GM19463 (cell line): ENCODE data around the gene ADAT3.
"Not testable (repeated sequence)": the region's sequence is repeated elsewhere in the genome, so short reads cannot be mapped to it uniquely, and the experiment has no call there.

Source experiments
- ATAC-seq: cut with Tn5 transposase; IDR thresholded peaks from one replicate; pipeline ENCODE4 v1.9.1; 2021; ENCODE audit warnings: mild to moderate bottlenecking, moderate library complexity; ENCODE audit not compliant: unreplicated experiment

The ADAT3 gene

GRCh38 chr19:1882786-1883692, 22.2 kb upstream of the ADAT3 start:
- no peak for ATAC-seq

- no peak for ATAC-seq
Measured at GRCh38 chr19:1883784-1884183, 21.4 kb upstream of the ADAT3 start.

- ATAC-seq, result no peak
Measured at GRCh38 chr19:1884291-1884718, 20.9 kb upstream of the ADAT3 start.

- ATAC-seq, result peak; percentile 15
Measured at GRCh38 chr19:1884719-1885334, 20.4 kb upstream of the ADAT3 start.

GRCh38 chr19:1885398-1886119, 19.6 kb upstream of the ADAT3 start, which contains the start of gene ABHD17A:
Gene ABHD17A, minus strand, starts transcription at chr19:1885496. Its CDS starts 3,930 bp downstream, at chr19:1881566.
- peak; percentile 93 for ATAC-seq

- ATAC-seq, result not testable (repeated sequence)
Measured at GRCh38 chr19:1886360-1886759, 18.8 kb upstream of the ADAT3 start.

GRCh38 chr19:1888385-1888784, 16.8 kb upstream of the ADAT3 start:
- no peak for ATAC-seq

- ATAC-seq, result no peak
Measured at GRCh38 chr19:1889907-1890306, 15.3 kb upstream of the ADAT3 start.

GRCh38 chr19:1893791-1894190, 11.4 kb upstream of the ADAT3 start:
- no peak for ATAC-seq

GRCh38 chr19:1896508-1896907, 8.7 kb upstream of the ADAT3 start:
- no peak for ATAC-seq

GRCh38 chr19:1901940-1902404, 3.2 kb upstream of the ADAT3 start:
- ATAC-seq, result no peak

GRCh38 chr19:1902923-1903322, 2.3 kb upstream of the ADAT3 start:
- no peak for ATAC-seq

- ATAC-seq, result no peak
Measured at GRCh38 chr19:1904860-1905109, 414 bp upstream of the ADAT3 start.

- ATAC-seq, result no peak
Measured at GRCh38 chr19:1905863-1906375, 720 bp downstream of the ADAT3 start.

GRCh38 chr19:1906985-1907562, 1.9 kb downstream of the ADAT3 start:
- ATAC-seq, result no peak

GRCh38 chr19:1907563-1908363, 2.6 kb downstream of the ADAT3 start:
- ATAC-seq, result no peak

GRCh38 chr19:1908364-1908678, 3.1 kb downstream of the ADAT3 start:
- no peak for ATAC-seq

- ATAC-seq, result no peak
Measured at GRCh38 chr19:1909761-1910080, 4.5 kb downstream of the ADAT3 start.

- ATAC-seq, result no peak
Measured at GRCh38 chr19:1910177-1910576, 5.0 kb downstream of the ADAT3 start.

GRCh38 chr19:1911098-1911497, 5.9 kb downstream of the ADAT3 start:
- no peak for ATAC-seq

- ATAC-seq, result no peak
Measured at GRCh38 chr19:1911995-1912394, 6.8 kb downstream of the ADAT3 start.
